Muscle of arm (tissue), 14 donors: Measurements from ENCODE around the gene BAMBI. TPM values are rescaled to one million over a fixed set of nuclear protein-coding genes. Genes with fewer than 3 reads are reported as not detected.
"Not testable (repeated sequence)": the region's sequence is repeated elsewhere in the genome, so short reads cannot be mapped to it uniquely, and the experiment has no call there.

Source experiments
- DNase-seq: peaks from one replicate; pipeline ENCODE4 v3.0.0-alpha.2; 2013
- long read RNA-seq, 11 donors: transcript quantifications; one replicate each; lab custom pipeline, GENCODE V29; 2026
- polyA plus RNA-seq, 12 donors: library from polyadenylated mRNA; unstranded; fragments of 120-200 nt; gene quantifications; one replicate each; pipeline ENCODE4 v1.2.1, GENCODE V29; 2013; ENCODE audit not compliant: insufficient read length in 12 of 12

The BAMBI gene
- polyA plus RNA-seq, result 10 to 100 TPM in 1 of 12 donors, 1 to 10 TPM in 10, not detected in 1; 1.7 to 17.2 (median 3.5) TPM
- long read RNA-seq, donor 1, transcript BAMBI-202 (2 exons, 1,884 nt), result minor isoform, 9 of 76 reads
- long read RNA-seq, donor 1, transcript BAMBI-201 (3 exons, 1,877 nt), result major isoform, 38 of 76 reads
- long read RNA-seq, donor 1, partial matches to known transcripts, result 29 of 76 reads
- long read RNA-seq, donor 1, other reads (novel, unspliced or antisense), result 0 of 76 reads
- long read RNA-seq, donor 2, partial matches to known transcripts, result 0 of 2 reads
- long read RNA-seq, donor 2, other reads (novel, unspliced or antisense), result 0 of 2 reads
- long read RNA-seq, donor 3, partial matches to known transcripts, result 0 of 1 reads
- long read RNA-seq, donor 3, other reads (novel, unspliced or antisense), result 0 of 1 reads
- long read RNA-seq, donor 4, partial matches to known transcripts, result 0 of 1 reads
- long read RNA-seq, donor 4, other reads (novel, unspliced or antisense), result 0 of 1 reads
- long read RNA-seq, donor 5, result 0 reads
- long read RNA-seq, donor 6, partial matches to known transcripts, result 0 of 1 reads
- long read RNA-seq, donor 6, other reads (novel, unspliced or antisense), result 0 of 1 reads
- long read RNA-seq, donor 7, result 0 reads
- long read RNA-seq, donor 8, partial matches to known transcripts, result 0 of 2 reads
- long read RNA-seq, donor 8, other reads (novel, unspliced or antisense), result 0 of 2 reads
- long read RNA-seq, donor 9, partial matches to known transcripts, result 0 of 2 reads
- long read RNA-seq, donor 9, other reads (novel, unspliced or antisense), result 0 of 2 reads
- long read RNA-seq, donor 10, partial matches to known transcripts, result 0 of 2 reads
- long read RNA-seq, donor 10, other reads (novel, unspliced or antisense), result 0 of 2 reads
- long read RNA-seq, donor 11, transcript BAMBI-201 (3 exons, 1,877 nt), result major isoform, 7 of 7 reads
- long read RNA-seq, donor 11, partial matches to known transcripts, result 0 of 7 reads
- long read RNA-seq, donor 11, other reads (novel, unspliced or antisense), result 0 of 7 reads

- DNase-seq, result peak; percentile 87
These were observed at the start of gene BAMBI for GRCh38 chr10:28676968-28677887. BAMBI (plus strand) TSS chr10:28677521; CDS start chr10:28677898, 377 bp downstream.

DNA sequence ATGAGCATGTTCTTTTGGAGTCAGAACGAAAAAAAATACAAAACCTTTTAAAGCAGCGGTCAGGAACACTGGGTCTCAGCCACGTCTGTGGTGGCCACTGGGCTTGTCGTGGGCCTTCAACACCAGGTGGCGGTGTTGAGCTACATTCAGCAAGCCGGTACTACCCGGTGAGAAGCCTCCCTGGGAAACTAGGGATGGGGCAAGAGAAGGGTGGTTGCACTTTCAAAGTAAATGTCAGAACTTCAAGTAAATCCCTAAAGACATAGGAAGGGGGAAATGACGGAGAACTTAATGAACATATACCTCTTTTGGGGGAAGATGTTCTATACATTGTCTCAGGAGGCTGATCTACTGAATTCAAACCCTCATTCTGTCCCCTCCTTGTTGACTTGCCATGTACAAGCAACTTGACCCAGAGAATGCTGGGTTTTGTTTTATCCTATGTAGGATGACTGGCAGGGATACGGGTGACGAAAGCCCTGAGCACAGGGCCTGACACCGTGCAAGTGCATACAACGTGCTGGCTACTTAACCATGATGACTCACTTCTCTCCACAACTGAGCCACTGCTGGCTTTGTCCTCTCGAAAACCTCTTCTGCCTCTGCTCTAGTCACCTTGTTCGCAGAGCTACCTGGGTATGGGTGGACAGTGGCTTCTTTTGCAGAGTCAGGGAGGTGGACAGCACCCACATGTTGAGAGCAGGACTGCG is 49.0 kb upstream of the BAMBI start:
- peak; percentile 67 for DNase-seq

DNA sequence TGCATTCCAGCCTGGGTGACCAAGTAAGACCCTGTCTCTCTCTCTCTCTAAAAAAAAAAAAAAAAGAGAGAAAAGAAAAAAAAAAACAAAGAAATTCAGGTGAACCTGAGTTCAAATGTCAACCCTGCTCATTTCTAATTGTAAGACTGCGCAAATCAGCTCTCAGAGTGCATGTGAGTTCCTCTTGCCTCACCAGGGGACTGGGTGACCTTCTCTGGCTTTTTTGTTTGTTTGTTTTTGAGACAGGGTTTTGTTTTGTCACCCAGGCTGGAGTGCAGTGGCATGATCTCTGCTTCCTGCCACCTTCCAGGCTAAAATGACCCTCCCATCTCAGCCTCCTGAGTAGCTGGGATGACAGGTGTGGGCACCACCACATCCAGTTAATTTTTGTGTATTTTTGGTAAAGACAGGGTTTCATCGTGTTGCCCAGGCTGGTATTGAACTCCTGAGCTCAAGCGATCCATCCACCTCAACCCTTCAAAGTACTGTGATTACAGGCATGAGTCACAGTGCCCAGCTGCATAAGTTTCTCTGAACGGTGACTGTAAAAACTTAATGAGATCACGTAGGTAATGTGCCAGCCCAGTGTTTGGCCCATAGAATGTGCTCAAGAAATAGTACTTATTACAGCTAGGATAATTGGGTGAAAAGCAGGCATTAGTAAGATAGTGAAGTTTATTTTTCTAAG is 45.3 kb upstream of the BAMBI start:
- DNase-seq, result no peak

GRCh38 chr10:28632584-28632945 is 44.8 kb upstream of the BAMBI start:
- DNase-seq, result no peak

DNA sequence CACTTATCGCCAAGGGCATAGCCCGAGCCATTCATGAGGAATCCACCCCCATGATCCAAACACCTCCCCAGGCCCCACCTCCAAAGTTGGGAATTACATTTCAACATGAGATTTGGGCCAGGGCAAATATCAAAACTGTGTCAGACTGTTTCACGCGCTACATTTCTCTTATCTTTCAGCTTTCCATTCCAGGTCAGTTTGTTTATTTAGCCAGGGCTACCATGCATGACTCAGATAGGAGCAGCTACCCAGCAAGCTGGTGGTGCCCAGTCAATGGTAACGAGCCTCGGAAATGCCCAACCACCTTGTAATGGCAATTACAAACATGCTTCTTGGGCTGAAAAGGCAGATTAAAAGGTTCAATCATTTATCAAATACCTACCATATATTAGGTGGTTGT is 43.6 kb upstream of the BAMBI start:
- no peak for DNase-seq

DNA sequence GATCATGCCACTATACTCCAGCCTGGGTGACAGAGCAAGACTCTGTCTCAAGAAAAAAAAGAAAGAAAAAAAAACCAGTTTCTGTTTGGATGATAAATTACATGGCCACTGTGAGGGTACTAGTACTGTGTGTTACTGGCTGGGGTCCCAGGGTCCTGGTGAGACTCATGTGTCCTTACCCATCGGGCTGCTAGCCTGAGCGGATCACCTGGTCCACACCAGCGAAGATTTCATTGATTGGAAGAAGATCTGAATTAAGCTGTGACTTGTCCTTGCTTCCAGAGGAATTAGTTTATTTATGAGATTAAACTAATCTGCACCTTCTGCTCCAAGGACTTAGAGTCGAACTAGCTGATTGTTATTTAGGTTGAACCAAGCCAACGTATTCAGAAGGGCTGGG is 40.0 kb upstream of the BAMBI start:
- no peak for DNase-seq

- no peak for DNase-seq
These were observed 38.9 kb upstream of the BAMBI start for GRCh38 chr10:28638392-28638791.

DNA sequence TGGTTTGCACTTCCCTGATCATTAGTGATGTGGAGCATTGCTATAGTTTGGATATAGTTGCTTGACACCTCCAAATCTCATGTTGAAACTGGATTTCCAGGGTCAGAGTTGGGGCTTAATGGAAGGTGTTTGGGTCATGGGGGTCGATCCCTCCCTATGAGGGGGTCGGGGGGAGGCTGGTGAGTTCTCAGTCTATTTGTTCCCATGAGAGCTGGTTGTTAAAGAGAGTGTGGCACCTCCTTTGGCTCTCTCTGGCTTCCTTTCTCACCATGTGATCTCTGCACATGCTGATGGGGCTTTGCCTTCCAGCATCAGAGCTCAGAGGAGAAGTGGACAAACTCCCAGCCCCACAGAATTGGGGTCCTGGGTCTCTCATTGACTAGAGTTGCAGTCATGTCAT is 36.8 kb upstream of the BAMBI start:
- DNase-seq, result no peak

DNA sequence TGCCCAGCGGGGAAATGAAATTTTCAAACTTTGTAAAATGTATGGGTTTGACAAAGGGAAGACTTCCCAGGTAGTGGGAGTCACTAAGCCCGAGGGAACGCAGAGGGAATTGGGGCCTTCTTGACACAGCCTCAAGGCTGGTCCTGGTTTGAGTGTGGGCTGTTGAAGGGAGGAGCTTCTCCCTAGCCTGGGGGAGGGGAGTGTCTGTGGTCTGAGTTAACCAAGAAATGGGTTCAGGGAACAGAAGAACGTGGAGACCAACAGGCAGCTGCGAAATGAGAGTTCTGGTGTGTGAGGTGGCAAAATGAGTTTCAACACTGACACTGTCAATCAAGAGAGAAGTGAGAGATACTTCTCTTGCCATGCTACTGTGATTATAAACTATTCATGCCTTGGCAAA is 32.7 kb upstream of the BAMBI start:
- no peak for DNase-seq

- no peak for DNase-seq
These were observed 25.2 kb upstream of the BAMBI start for GRCh38 chr10:28652106-28652505.

DNA sequence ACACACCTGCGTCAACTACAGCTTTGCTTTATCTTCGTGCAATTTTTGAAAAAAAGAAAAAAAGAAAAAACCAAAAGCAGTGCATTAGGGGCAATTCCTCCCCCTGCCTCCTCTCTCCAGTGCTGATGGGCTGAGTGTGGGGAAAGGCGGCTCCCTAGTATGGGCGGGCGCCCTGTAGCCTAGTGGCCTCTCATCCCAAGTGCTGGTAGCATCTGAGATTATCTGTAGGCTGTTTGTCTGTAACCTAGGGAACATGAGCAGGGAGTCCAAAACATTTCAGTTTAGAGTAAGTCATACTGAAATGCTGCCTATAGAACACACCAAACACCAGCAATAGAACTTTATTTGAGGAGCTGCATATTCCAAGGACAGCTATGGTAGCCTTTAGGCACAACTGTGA is 24.6 kb upstream of the BAMBI start:
- no peak for DNase-seq

DNA sequence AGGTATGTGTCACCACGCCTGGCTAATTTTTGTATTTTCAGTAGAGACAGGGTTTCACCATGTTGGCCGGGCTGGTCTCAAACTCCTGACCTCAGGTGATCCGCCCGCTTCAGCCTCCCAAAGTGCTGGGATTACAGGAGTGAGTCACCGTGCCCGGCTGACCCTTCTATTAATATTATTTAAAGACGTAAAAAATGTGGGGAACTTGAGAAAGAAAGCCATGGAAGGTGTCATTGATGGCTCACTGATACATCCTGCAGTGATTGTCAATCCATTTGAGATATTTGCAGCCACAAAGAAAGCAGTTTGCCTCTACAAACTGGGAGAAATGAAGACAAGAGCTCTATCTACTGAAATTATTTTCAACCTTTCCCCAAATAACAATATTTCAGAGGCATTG is 18.5 kb upstream of the BAMBI start:
- DNase-seq, result not testable (repeated sequence)

GRCh38 chr10:28661035-28661434 is 16.3 kb upstream of the BAMBI start:
- DNase-seq, result no peak

DNA sequence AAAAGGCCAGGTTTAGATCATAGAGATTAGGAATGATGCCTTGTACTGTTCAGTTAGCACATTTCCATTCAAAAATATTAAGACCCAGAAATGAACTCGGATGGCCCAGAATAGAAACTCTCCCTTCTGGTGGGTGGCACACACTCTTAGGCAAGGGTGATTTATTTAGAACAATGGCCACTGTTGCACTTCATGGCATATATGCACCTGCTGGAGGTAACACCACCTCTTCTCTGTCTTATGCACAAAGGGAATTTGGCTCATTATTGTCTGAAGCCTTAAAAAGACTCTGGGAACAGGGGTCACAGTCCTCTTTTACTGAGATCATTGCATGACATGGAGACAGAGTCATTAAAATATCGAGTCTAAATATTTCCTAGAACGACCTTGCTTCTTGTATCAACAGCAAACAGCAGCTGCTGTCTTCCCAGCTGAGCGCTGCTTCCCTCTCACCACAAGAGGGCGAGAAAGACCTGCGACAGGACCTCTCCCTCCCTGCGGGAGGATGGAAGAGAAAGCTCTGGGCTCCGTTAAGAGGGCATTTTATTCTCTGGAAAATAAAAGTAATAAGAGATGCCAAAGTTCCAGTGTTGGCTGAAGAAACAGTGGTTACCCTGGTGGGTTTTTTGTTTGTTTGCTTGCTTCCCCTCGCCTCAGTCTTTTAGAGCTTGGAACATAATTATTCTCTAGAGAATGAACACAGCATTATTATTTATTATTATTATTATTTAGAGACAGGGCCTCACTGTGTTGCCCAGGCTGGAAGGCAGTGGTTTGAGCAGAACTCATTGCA is 13.5 kb upstream of the BAMBI start:
- DNase-seq, result peak; percentile 85

GRCh38 chr10:28664369-28664740 is 13.0 kb upstream of the BAMBI start:
- DNase-seq, result no peak

- DNase-seq, result no peak
These were observed 10.4 kb upstream of the BAMBI start for GRCh38 chr10:28666751-28667467.

- DNase-seq, result peak; percentile 39
These were observed 8.7 kb upstream of the BAMBI start for GRCh38 chr10:28668363-28669226.
